ENCODE results near the gene SH2D1B. TPM values are rescaled to one million over a fixed set of nuclear protein-coding genes. Genes with fewer than 3 reads are reported as not detected.

Gene SH2D1B
- total RNA-seq, 1 donor from 2014 or later, result 1.9 TPM

GRCh38 chr1:162363823-162364222 lies 48.1 kb downstream of the SH2D1B start:
- intact Hi-C loops (cut with DNase I), result no loop called here
- H3K36me3 ChIP-seq, result no peaks in the 10 kb centered on the region
- H3K9me3 ChIP-seq, result no peaks in the 10 kb centered on the region
- ATAC-seq (no peak), DNase-seq (no peak)
- H3K27me3 ChIP-seq, result no peaks in the 10 kb centered on the region
- TF ChIP-seq CTCF (IDR thresholded peaks at IDR 0.05), result no peak
- H3K27ac ChIP-seq, result no peak overlapping the region
- H3K4me1 ChIP-seq, result no peaks in the 10 kb centered on the region
- H3K4me3 ChIP-seq, result no peak overlapping the region

GRCh38 chr1:162361349-162361748 lies 50.6 kb downstream of the SH2D1B start:
- intact Hi-C loops (cut with DNase I), result no loop called here
- no peaks in the 10 kb centered on the region for H3K27me3 ChIP-seq
- no peaks in the 10 kb centered on the region for H3K9me3 ChIP-seq
- no peaks in the 10 kb centered on the region for H3K4me1 ChIP-seq
- H3K36me3 ChIP-seq, result no peaks in the 10 kb centered on the region
- TF ChIP-seq CTCF (IDR thresholded peaks at IDR 0.05), result no peak
- DNase-seq, result no peak
- H3K27ac ChIP-seq, result no peak overlapping the region
- no peak for ATAC-seq
- H3K4me3 ChIP-seq, result no peak overlapping the region

- Histone ChIP-seq H3K27me3 (no peaks in the 10 kb centered on the region), H3K36me3 (no peaks in the 10 kb centered on the region), H3K4me1 (no peaks in the 10 kb centered on the region), H3K4me3 (no peak overlapping the region), H3K9me3 (no peaks in the 10 kb centered on the region), H3K27ac (no peak overlapping the region)
- no peak for TF ChIP-seq CTCF (IDR thresholded peaks at IDR 0.05)
- no peak for ATAC-seq
- DNase-seq, result no peak
- intact Hi-C loops (cut with DNase I), result no loop called here
Observed at GRCh38 chr1:162360874-162361260, 51.1 kb downstream of the SH2D1B start.

- Histone ChIP-seq H3K9me3 (no peaks in the 10 kb centered on the region), H3K36me3 (no peaks in the 10 kb centered on the region), H3K27me3 (no peaks in the 10 kb centered on the region), H3K27ac (no peak overlapping the region), H3K4me1 (no peaks in the 10 kb centered on the region), H3K4me3 (no peak overlapping the region)
- TF ChIP-seq CTCF (IDR thresholded peaks at IDR 0.05), result no peak
- DNase-seq (no peak), ATAC-seq (no peak)
- intact Hi-C loops (cut with DNase I), result no loop called here
Observed at GRCh38 chr1:162360237-162360873, 51.6 kb downstream of the SH2D1B start.

GRCh38 chr1:162359523-162360236 lies 52.3 kb downstream of the SH2D1B start:
- no peaks in the 10 kb centered on the region for H3K4me1 ChIP-seq
- no peaks in the 10 kb centered on the region for H3K36me3 ChIP-seq
- intact Hi-C loops (cut with DNase I), result no loop called here
- no peaks in the 10 kb centered on the region for H3K27me3 ChIP-seq
- H3K9me3 ChIP-seq, result no peaks in the 10 kb centered on the region
- no peak for TF ChIP-seq CTCF (IDR thresholded peaks at IDR 0.05)
- H3K4me3 ChIP-seq, result no peak overlapping the region
- DNase-seq (no peak), ATAC-seq (no peak)
- H3K27ac ChIP-seq, result no peak overlapping the region

Measured in upper lobe of right lung (tissue), 1 donor.